ENCODE results near the gene CDH13.

CDH13 gene

DNA sequence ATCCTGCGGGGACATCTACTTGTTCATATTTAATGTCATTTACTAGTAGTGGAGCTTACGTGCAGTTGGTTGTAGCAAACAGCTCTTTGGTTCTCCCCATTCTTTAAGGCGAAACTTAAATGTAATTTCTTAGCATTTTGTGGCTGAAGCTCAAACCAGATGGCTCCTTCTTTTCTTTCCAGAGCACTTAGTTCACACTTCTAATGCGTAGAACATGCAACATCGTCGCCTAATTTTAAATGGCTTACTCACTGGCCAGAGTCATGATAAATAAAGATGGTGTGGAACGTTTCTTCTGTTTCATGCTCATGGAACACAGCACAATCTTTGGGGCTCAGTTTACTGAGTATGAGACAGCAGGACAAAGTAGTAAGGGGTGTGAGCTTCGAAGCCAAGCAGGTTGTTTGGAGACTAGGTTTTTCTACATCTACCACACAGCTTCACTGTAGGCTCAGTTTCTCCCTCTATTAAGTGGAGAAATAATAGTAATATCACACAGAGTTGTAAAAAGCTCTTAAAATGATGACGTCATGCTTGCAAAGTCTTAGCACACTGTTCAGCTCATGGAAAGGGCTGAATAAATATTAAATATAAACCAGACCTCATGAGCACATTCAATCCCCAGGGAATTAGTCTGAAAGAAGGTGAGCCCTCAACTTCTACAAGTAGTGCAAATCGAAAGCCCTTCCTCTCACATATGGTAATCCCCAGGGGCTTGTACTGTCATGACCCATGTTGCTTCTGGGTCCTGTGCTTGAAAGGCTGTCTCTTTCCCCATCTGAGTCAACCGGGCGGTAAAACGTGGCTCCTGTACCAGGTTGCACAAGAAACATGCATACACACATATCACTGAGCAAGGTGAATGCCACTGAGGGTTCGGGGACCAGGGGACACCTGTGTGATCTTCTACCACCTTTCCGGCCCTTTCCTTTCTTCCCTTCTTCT is 384.3 kb downstream of the CDH13 start:
- no peak for DNase-seq

DNA sequence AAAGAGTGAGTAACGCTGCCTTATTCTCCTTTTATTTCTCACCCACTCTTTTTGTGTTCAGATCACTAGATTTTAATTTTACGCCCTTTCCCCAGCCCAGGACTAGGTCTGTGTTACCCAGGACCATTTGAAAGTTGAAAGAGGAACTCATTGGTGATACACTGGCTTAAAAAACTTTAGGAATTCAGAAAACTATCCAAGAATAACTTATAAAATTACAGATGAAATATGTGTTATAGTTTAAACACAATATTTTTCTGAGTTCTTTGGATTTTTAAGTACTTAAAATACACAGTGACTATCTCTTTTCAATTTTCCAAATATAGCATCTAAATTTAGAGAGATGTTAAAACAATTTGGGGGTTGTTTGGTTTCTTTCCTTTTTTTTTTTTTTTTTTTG is 385.2 kb downstream of the CDH13 start:
- no peak for DNase-seq

DNA sequence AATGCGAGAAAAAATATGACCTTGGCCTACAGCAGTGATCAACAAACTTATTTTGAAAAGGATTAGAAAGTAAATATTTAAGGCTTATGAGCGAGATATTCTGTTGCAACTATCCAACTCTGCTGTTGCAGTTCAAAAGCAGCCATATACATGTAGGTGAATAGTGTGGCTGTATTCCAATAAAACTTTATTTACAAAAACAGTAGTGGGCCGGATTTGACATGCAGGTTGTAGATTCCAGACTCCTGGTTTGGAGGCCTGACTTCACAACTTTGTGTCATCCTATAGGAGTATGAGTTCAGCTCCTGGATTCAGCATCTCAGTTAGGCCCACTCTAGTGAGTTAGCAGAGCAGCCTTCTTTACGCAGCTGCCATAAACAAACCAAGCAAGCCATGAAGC is 386.3 kb downstream of the CDH13 start:
- no peak for DNase-seq

DNA sequence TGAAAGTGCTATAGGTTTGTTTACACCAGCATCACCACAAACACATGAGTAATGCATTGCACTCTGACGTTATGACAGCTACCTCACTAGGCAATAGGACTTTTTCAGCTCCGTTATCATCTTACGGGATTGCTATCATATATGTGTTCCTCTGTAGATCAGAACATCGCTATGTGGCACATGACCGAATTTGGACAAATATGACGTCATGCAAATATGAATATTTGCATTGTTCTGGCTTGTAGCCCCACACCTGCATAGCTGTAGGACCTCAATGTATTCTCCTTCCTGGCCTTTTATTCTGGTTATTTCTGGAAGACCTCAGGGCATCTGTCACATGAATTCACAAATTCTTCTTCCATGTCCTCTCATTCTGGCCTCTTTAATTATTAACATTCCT is 393.2 kb downstream of the CDH13 start:
- no peak for DNase-seq

DNA sequence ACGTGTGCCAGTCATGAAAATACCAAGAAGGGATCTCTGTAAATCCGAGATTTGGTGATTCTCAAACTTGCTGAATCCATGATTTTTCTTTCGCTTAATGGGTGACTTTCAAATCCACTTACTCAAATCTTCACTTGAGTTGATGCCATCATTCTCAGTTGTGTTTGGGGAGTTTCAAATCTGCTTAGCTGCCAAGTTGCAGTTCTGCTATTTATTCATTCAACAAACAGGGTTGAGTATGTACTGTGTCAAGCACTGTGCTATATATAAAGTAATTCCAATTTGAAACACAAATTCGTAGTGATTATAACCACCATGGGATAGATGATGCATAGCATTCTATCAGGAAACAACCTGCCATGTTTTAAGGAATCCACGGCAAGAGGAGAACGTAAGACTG is 394.3 kb downstream of the CDH13 start:
- no peak for DNase-seq

DNA sequence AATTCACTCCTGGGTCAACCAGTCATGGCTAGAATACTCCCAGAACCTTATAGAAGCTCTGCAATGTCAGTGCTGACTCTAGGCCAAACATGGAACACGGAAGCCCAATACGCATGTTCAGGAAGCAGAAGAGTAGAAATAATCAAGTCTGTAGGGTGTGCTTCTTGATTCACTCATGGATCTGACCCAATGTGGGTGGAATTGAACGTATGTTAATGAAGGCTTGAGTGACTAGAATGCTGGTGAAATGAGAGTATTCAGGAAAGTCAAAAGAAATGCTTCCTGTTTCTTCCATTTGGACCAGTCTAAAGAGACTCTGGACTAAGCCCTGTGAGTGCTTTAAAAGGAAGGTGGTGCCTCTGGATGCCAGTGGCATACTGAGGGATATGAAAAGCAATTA is 395.0 kb downstream of the CDH13 start:
- DNase-seq: no peak

DNA sequence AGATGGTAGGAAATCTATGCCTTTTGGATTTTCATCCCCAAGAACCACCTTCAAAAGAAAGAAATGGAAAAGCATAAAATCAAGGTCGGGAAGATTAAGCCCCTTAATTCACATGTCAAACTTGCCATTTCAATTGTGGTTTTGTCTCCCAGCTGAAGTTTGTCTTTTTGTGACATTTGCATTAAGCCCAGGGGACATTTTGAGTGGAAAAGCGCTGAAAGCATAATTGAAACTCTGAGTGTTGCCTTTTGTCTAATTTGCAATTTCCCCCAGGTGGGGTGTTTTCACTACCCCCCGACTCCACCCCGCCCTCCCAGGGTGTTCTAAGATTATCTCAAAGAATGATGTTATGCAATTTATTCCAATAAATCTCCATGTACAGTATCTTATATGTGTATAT is 396.2 kb downstream of the CDH13 start:
- DNase-seq: no peak

DNA sequence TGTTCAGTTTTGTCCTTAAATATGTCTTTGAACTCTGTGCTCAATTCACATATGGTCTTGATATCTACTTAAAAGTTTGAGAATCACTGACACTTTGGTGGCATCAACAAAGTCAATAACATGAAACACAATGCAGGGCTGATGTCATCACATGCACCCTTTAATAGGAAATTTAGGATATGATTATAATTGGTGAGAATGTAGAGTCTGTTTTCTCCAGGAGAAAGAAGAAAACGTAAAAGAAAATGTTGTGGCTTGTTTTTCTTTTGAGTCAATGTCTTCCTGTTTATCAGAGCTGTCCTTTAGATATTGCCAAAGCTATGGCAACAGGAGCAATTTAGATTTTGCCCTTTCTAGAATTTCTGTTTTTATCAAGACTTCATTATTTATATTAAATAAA is 396.9 kb downstream of the CDH13 start:
- DNase-seq: no peak

DNA sequence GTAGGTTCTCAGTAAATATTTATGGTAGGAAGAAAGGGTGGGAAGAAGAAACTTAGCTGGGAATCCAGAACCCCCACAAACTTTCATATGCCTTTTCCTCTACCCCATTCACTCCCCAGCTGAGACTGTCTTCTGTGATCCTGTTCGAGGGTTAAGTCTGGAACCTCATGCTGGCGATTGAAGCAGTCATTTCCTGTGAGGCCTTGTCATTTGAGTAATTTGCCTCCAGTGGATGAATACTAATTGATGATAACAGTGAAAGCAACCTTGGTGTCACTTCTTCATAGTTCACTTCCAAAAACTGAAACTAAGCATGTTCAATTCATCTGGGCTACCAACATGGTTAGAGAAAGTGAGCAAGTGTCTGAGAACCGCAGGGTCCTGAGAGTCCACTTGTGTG is 401.2 kb downstream of the CDH13 start:
- no peak for DNase-seq

DNA sequence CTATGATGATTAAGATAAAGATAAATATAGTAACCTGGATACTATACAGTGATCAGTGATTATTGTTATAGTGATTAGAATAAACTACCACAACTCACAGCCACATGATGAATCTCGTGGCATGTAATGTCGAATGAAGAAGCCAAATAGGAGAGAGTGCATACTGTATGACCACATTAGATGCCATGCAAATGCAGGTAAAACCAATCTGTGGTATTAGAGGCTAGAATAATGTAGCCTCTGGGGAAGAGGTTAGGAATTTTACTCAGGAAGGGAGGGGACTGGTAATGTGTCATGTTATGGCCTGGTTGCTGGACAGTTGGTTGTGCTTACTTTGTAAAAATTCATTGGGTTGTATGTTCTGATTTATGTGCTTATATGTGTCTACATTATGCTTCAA is 402.7 kb downstream of the CDH13 start:
- no peak for DNase-seq

DNA sequence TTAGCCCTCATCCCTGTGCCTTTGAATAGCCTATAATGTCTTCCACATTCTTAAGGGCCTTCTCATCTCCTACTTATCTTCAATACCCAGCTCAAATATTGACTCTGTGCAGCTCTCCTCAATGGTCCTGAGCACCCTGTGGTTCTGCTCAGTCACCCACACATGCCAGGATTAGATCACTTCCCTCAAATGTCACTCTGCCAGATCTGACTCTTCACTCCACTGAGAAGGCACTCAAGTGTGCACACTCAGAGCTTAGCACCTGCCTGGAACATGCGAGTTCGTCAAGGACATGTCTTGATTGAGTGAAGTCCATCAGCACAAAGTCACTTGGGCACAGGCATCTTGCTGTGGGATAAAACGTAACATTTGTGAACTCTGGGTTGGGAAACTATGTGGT is 404.8 kb downstream of the CDH13 start:
- DNase-seq: peak in 1 of 3 experiments; percentile 33

DNA sequence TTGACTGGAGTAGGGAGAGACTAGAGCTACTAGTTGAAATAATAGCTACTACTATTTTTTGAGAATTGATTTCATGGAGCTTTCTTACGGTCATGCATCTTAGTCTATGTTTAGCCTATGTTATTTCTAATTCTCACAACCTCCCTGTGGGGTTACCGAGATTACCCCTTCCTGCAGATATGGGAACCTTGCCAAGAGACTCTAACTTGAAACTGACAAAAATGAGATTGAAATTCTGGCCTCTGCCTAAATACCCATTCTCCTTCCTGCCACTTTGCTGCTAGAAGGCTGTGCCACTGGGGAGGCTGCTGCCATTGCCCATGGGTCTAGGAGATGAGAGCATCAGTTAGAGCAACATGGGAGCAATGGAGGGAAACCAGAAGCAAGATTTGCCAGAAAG is 410.3 kb downstream of the CDH13 start:
- DNase-seq: no peak

DNA sequence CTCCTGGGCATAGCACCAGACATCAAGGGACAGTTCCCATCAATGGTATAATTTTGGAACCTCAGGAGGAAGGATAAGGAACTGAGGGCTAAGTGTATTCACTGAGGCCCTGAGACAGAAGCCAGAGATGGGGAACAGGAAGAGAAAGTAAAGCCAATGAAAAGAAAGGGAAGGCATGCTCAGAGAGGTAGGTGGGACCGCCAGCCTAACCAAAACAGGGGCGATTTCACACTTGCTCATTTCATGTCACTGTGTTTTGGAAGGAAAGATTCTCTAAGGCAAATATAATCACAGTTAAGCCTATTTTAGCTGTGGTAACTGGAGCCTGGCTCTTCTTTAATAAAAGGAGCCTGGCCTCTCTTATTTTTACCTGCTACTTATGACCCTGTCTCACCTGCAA is 411.1 kb downstream of the CDH13 start:
- DNase-seq: no peak

DNA sequence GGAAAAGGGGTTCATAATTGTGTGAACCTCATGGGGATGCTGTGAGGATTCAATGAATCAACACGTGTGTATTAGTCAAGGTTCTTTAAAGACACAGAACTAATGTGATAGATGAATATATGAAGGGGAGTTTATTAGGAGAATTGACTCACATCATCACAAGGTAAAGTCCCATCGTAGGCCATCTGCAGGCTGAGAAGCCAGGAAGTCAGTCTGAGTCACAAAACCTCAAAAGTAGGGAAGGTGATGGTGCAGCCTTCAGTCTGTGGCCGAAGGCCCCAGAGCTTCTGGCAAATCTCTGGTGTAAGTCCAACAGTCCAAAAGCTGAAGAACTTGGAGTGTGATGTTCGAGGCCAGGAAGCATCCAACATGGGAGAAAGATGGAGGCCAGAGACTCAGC is 413.4 kb downstream of the CDH13 start:
- no peak for DNase-seq

DNA sequence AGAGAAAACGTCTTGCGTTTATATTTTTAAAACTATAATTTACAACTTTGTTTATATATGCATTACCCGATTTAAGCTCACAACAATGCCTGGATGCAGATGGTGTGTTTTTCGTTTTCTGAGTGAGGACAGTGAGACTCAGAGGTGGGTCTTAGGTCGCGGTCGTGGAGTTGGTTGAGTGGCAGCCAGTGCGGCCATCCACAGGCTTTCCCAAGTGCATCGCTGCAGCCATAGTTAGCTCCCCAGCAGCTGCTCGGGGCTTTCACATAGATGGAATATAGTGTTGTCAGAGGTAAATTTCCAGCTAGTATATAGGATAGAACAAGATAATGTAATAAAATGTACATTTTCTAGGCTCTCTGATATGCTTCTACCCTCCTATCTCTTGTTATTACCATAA is 417.8 kb downstream of the CDH13 start:
- DNase-seq: no peak

DNA sequence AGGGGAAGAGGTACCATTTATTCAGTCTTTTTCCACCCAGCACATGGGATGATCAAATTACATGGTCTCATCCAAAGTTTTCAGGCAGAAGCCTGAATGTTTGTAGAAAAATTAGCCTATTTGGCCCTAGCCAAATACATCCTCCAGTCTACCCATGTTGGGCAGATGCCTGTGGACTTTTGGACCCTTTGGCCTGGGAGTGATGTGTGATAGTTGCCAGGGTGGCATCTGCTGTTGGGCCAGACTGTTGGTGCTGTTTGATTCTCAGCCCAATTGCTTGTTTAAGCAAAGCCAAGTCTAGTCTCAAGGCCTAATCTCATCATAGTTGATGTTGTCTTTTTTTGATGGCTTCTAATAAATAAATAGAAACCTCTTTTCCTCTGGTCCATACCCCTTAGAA is 419.0 kb downstream of the CDH13 start:
- DNase-seq: no peak

DNA sequence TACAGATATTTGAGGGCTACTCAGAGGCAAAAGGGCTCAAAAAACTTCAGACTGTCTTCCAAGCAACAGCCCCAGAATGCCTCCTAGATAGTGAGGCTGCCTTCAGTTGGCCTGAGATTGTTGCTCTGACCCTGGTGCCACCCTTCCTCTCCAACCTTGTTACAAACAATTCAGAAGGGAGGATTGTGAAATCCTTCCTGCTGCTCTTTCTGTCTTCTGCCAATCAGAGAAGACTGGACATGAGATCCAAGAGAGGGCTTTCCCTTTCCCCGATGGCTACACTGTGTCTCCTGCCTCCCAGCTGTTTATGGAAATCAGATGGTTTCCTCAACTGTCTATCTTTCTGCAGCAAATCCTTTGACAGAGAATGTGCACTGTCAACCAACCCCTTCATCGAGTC is 419.9 kb downstream of the CDH13 start:
- peak in 1 of 3 experiments; percentile 18 for DNase-seq

DNA sequence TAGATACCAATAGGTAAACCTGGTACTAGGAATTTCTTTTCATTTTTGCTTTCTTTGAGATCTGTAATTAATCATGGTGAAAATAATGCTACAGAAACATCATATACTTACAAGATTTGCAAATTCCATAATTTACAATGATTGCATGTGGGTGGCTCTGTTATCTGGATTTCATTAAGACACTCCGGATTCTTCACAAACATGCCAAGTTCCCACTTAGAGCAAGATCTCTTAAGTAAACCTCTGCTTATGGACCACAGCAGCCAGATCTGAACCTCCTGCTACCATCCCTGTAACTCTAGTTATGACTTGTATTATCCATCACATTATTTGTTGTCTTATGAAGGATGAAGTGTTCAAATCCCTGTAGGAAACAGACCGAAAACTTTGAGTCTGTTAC is 424.7 kb downstream of the CDH13 start:
- DNase-seq: no peak

DNA sequence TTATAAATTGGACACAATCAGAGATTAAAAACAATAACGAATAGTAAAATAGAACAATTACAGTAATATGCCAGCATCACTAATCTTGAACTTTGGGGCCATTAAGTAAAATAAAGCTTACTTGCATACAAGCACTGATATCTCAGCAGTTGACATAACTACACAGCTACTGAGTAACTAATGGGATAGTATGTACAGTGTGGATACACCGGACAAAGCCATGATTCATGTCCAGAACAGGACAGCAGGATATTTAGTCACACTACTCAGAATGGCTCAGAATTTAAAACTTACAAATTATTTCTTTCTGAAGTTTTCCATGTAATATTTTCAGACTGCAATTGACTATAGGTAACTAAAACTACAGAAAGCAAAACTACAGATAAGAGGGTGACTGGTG is 427.5 kb downstream of the CDH13 start:
- DNase-seq: no peak

DNA sequence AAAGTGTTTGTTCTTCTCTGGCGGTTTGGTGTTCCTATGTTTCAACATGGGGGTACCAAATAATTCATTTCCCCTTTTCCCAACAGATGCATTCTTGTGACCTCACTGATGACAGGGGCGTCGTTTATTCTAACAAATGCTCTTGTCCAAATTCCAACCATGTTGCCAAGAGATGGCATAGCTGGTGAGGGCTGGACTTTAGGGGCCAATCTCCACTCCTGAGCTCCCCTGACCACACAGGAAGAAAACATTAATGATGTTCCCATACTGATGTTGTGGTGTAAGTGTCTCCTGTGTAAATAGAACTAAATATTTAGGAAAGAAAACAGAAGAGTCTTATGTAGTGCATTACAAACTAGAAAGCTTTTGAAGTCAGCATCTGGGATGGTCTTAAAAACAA is 431.6 kb downstream of the CDH13 start:
- no peak for DNase-seq

DNA sequence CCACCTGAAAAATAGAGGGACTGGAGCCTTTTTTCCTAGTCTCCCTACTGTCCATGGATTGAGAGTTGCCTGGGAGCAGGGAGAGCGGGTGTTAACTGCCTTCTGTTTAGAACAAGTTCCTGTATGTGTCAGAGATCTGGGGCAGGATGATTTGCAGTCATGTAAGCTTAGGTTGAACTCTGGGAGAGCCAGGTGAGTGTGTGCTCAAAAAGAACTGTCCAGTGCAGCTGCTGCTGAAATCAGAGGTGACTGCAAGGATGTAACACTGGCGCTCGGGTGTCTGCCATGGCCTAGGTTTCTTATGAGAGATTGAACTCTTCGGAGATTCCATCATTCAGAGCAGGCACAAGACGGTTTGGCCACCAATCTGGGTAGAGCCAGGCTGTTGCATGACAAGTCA is 432.5 kb downstream of the CDH13 start:
- DNase-seq: no peak

DNA sequence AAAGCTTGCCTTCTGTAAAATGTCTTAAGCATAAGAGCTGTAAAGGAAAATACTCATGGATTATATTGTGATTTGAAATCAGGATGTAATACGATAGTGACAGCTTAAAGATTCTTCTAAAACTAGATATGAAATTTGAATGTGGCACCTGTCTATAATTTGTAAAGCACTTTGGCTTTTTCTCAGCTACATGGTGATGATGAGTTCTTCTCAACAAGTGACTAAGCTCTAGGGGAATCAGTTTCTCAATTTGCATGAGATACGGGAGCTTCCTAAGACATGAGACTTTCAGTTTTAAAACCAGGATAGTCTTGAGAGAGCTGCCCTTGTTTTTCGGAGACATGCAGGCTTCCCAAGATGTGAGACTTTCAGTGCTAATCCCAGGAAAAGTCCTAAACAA is 439.2 kb downstream of the CDH13 start:
- DNase-seq: no peak

DNA sequence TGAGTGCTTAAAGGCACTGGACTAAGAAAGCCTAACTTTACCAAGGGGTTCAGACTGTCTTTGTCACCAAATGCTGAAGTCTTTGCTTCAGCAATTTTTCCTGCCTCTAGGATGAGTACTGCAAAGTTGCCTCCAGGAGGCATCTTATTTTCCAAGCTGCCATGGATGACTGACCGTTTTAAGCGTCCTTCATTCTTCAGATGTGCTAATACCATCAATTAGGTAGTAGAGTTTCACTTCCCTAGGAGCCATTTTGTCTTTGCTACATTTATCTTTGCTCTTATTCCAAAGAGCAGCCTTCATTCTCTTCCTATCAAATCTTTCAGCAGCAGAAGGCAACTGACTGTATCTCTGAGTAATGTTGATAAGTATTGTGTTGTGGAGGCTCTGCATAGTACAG is 440.1 kb downstream of the CDH13 start:
- DNase-seq: no peak

DNA sequence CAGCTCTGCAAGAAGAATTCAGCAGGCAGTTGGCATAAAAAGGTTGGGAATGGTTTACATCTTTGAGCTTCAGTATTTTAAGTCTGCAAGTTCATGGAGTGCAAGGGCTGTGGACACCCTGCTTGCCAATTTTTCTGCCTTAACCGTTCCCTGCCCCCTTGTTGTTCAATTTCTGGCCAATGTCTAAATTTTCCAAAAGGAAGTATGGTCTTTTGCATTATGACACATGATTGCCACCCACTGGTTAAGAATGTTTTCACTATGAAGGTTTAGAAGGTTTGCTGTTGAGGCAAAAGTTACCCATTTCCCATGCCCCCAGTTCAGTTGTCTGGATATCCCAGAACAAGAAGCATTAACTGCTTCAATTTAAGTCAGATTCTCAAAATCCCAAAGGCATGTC is 441.9 kb downstream of the CDH13 start:
- DNase-seq: peak in 1 of 3 experiments; percentile 15

Data from NCI-H1417 (cell line).